Caco-2 (cell line): Measurements from ENCODE around the gene MAP3K9. TPM values are rescaled to one million over a fixed set of nuclear protein-coding genes. Genes with fewer than 3 reads are reported as not detected.
A peak's percentile ranks its signal among the peaks of the same experiment; 100 is the strongest.

Experiments used
- BruUV-seq: library from RNA; stranded (reverse); fragments of 400-500 nt; replicated peaks from 2 replicates; lab custom pipeline; 2021; lab: Mats Ljungman, UMichigan
- CTCF ChIA-PET: fragments of 300-600 bp; sonication (Branson Sonifier 250); formaldehyde crosslinking; loops from one replicate; lab custom pipeline; 2022; ENCODE audit warnings: antibody characterized with exemption; lab: Charles Lee
- POLR2A ChIA-PET: fragments of 300-600 bp; sonication (Branson Sonifier 250); formaldehyde crosslinking; loops from one replicate; lab custom pipeline; 2022; ENCODE audit warnings: antibody characterized with exemption; lab: Charles Lee
- DNase-seq, 2 experiments: peaks; one replicate each; pipeline versions ENCODE4 v3.0.0 to v3.0.0-alpha.2; 2020 to 2022
- H3K27me3 ChIP-seq: replicated peaks from 2 replicates; pipeline ENCODE4 v1.6.0; 2011; ENCODE audit warnings: low read length; ENCODE audit not compliant: control insufficient read depth, insufficient read depth
- H3K36me3 ChIP-seq: 2 replicates; pipeline ENCODE4 v1.5.1; 2011; ENCODE audit warnings: low read length; ENCODE audit not compliant: control insufficient read depth, insufficient read depth
- H3K4me1 ChIP-seq: fragments of 250-450 bp; sonication (Bioruptor Pico); 2 replicates; pipeline ENCODE4 v1.5.1; 2020; ENCODE audit warnings: mild to moderate bottlenecking
- H3K4me3 ChIP-seq: 2 replicates; pipeline ENCODE4 v1.5.1; 2011; ENCODE audit warnings: low read depth, mild to moderate bottlenecking, control low read depth, low read length
- H3K9me3 ChIP-seq: fragments of 250-450 bp; sonication (Bioruptor Pico); 2 replicates; pipeline ENCODE4 v1.5.1; 2020; ENCODE audit warnings: mild to moderate bottlenecking, moderate library complexity
- H3K27ac Mint-ChIP-seq: one replicate; pipeline ENCODE4 v1.8.0; 2022; ENCODE audit warnings: mixed read lengths; ENCODE audit not compliant: unreplicated experiment
- H3K27me3 Mint-ChIP-seq: one replicate; pipeline ENCODE4 v1.8.0; 2022; ENCODE audit warnings: mixed read lengths; ENCODE audit not compliant: insufficient read depth, unreplicated experiment
- H3K36me3 Mint-ChIP-seq: one replicate; pipeline ENCODE4 v1.8.0; 2022; ENCODE audit warnings: mild to moderate bottlenecking, mixed read lengths; ENCODE audit not compliant: insufficient read depth, unreplicated experiment
- H3K4me1 Mint-ChIP-seq: one replicate; pipeline ENCODE4 v1.8.0; 2022; ENCODE audit warnings: low read depth, mixed read lengths; ENCODE audit not compliant: unreplicated experiment
- H3K4me3 Mint-ChIP-seq: one replicate; pipeline ENCODE4 v1.8.0; 2022; ENCODE audit warnings: mild to moderate bottlenecking, moderate library complexity, mixed read lengths; ENCODE audit not compliant: unreplicated experiment
- H3K9me3 Mint-ChIP-seq: one replicate; pipeline ENCODE4 v1.8.0; 2022; ENCODE audit warnings: mixed read lengths; ENCODE audit not compliant: unreplicated experiment
- intact Hi-C: fragments of 100-400 bp; cut with micrococcal nuclease; formaldehyde crosslinking; loops from one replicate; pipeline ENCODE4 v1.10.0; 2022; ENCODE audit not compliant: unreplicated experiment
- total RNA-seq: library from RNA; stranded (reverse); gene quantifications from 2 replicates; pipeline ENCODE4 v1.2.3, GENCODE V29; 2022
- TF ChIP-seq, protein P1 (sequence below), 2 experiments: fragments of 200-600 bp in 1 of 2; IDR thresholded peaks; 1 replicate in 1 of 2; 2 replicates in 1 of 2; pipeline versions ENCODE4 v1.5.1 to v1.8.0; 2011 to 2022; ENCODE audit warnings: antibody characterized with exemption in 1 of 2, control low read depth in 1 of 2, inconsistent platforms in 1 of 2, low read depth in 1 of 2, low read length in 1 of 2, mild to moderate bottlenecking in 1 of 2, moderate library complexity in 1 of 2; ENCODE audit not compliant: insufficient read depth in 1 of 2, severe bottlenecking in 1 of 2, unreplicated experiment in 1 of 2

The MAP3K9 gene
- total RNA-seq, 1 experiment from 2014 or later: 19.5 TPM

DNA sequence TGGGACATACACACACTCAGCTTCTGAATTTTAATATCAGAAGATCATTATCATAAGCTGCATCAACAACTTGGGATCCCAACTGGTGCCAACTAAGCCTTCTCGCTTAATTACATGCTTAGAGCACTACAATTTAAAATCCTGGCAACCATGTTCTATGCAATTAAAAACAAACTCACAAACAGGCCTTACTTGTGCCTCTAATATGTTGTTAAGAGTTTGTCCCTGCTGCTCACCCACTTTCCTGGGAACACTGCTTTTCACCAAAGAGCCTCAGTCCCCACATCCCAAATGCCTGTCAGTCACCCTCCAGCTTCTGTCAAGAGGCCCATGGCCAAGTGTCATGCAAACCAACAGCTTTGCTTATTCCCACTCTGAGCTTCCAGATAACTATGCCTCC, 97.9 kb downstream of the MAP3K9 start:
- no peak for DNase-seq
- Mint-ChIP-seq H3K36me3 (peaks cover 5% of the 10 kb centered on the region), H3K9me3 (no peaks in the 10 kb centered on the region), H3K4me1 (peaks cover 18% of the 10 kb centered on the region), H3K27ac (no peak overlapping the region), H3K4me3 (no peak overlapping the region), H3K27me3 (no peaks in the 10 kb centered on the region)
- no peaks in the 10 kb centered on the region for H3K9me3 ChIP-seq
- POLR2A ChIA-PET: no interaction called here
- intact Hi-C loops: loop anchor here (10.0 kb wide), 1 partner anchor 243 kb away; no protein-coding TSS in a partner anchor
- CTCF ChIA-PET: no interaction called here
- H3K4me1 ChIP-seq: peaks cover 28% of the 10 kb centered on the region
- no peaks in the 10 kb centered on the region for H3K27me3 ChIP-seq
- TF ChIP-seq, protein P1, sequence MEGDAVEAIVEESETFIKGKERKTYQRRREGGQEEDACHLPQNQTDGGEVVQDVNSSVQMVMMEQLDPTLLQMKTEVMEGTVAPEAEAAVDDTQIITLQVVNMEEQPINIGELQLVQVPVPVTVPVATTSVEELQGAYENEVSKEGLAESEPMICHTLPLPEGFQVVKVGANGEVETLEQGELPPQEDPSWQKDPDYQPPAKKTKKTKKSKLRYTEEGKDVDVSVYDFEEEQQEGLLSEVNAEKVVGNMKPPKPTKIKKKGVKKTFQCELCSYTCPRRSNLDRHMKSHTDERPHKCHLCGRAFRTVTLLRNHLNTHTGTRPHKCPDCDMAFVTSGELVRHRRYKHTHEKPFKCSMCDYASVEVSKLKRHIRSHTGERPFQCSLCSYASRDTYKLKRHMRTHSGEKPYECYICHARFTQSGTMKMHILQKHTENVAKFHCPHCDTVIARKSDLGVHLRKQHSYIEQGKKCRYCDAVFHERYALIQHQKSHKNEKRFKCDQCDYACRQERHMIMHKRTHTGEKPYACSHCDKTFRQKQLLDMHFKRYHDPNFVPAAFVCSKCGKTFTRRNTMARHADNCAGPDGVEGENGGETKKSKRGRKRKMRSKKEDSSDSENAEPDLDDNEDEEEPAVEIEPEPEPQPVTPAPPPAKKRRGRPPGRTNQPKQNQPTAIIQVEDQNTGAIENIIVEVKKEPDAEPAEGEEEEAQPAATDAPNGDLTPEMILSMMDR (IDR thresholded peaks at IDR 0.05; ENCODE audit: insufficient read depth in 1 of 2, low read depth in 1 of 2, low read length in 1 of 2, severe bottlenecking in 1 of 2, unreplicated experiment in 1 of 2): no peak
- H3K36me3 ChIP-seq: no peaks in the 10 kb centered on the region
- H3K4me3 ChIP-seq: no peak overlapping the region
- no TSS peak for BruUV-seq

GRCh38 chr14:70709726-70710382, 99.5 kb downstream of the MAP3K9 start:
- H3K27me3 ChIP-seq: no peaks in the 10 kb centered on the region
- no peak overlapping the region for H3K4me3 ChIP-seq
- Mint-ChIP-seq H3K4me1 (peaks cover 8% of the 10 kb centered on the region), H3K27ac (peak overlapping the region; percentile 49), H3K4me3 (no peak overlapping the region), H3K9me3 (no peaks in the 10 kb centered on the region), H3K27me3 (no peaks in the 10 kb centered on the region), H3K36me3 (peaks cover 5% of the 10 kb centered on the region)
- BruUV-seq: no TSS peak
- H3K36me3 ChIP-seq: no peaks in the 10 kb centered on the region
- CTCF ChIA-PET: no interaction called here
- TF ChIP-seq, protein P1 (IDR thresholded peaks at IDR 0.05; ENCODE audit: insufficient read depth in 1 of 2, low read depth in 1 of 2, low read length in 1 of 2, severe bottlenecking in 1 of 2, unreplicated experiment in 1 of 2): no peak
- intact Hi-C loops: loop anchor here (10.0 kb wide), 1 partner anchor 245 kb away; no protein-coding TSS in a partner anchor
- DNase-seq: peak; percentile 39 to 57
- H3K9me3 ChIP-seq: no peaks in the 10 kb centered on the region
- H3K4me1 ChIP-seq: peaks cover 20% of the 10 kb centered on the region
- POLR2A ChIA-PET: no interaction called here

DNA sequence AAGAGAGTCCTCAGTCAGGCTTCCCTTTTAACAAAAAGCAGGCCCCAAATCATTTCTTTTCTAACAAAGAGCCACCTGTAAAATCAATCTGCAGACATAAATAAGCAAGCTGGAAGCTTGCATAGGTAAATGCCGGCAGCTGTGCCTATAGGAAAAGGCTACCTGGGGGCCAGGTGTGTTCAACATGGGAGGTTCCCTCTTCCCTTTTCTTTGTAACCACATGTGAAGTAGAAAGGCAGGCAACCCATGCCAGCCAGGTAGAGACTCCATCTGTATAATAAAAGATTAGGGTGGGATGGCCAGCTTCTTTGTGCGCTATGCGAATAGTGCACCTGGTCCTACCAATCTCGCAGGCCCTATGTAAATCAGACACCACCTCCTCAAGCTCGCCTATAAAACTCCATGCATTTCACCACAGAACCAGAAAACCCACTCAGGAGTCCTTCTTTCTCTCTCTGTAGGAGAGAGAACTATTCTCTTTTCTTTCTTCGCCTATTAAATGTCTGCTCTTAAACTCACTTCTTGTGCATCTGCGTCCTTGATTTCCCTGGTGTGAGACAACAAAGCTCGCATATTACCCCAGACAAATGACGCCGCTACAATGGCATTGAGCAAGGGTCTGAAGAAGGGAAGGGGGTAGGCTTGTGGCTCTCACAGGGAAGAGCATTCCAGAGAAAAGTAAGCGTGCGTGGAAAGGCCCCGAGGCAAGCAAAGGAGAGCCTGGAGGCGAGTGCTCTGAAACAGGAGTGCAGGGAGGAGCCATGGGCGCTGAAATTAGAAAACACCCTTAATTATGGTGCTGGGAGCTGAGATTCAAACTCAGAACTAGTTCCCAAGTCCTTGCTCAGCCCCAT, 100.4 kb downstream of the MAP3K9 start:
- DNase-seq: no peak
- Mint-ChIP-seq H3K27me3 (no peaks in the 10 kb centered on the region), H3K4me1 (peaks cover 8% of the 10 kb centered on the region), H3K27ac (no peak overlapping the region), H3K9me3 (no peaks in the 10 kb centered on the region), H3K4me3 (no peak overlapping the region), H3K36me3 (peaks cover 5% of the 10 kb centered on the region)
- Histone ChIP-seq H3K36me3 (no peaks in the 10 kb centered on the region), H3K27me3 (no peaks in the 10 kb centered on the region), H3K4me1 (peaks cover 20% of the 10 kb centered on the region), H3K9me3 (no peaks in the 10 kb centered on the region), H3K4me3 (no peak overlapping the region)
- CTCF ChIA-PET: no interaction called here
- no TSS peak for BruUV-seq
- POLR2A ChIA-PET: no interaction called here
- TF ChIP-seq, protein P1 (IDR thresholded peaks at IDR 0.05; ENCODE audit: insufficient read depth in 1 of 2, low read depth in 1 of 2, low read length in 1 of 2, severe bottlenecking in 1 of 2, unreplicated experiment in 1 of 2): no peak
- intact Hi-C loops: no loop called here
